Measurements from ENCODE around the gene BIN1. TPM values are rescaled to one million over a fixed set of nuclear protein-coding genes. Genes with fewer than 3 reads are reported as not detected.

BIN1 gene
- total and polyA plus RNA-seq, 7 donors: 615 to 1,667 (median 1,331) TPM

DNA sequence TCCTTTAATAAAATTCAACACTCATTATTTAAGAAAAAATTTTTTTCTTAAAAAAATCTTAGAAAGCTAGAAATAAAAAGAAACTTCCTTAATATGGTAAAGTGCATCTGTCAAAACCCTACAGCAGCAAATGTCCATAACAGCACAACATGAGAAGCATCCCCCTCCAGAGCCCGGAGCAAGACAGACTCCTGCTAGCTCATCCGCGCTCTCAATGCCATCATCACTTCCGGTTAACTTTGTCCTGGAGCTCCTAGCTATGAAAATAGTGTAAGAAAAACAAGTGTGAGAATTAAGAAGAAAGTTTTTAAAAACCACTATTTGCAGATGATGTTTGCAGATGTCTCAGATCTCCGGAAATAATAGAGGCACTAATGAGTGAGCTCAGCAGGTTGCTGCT lies 105.2 kb downstream of the BIN1 start:
- ATAC-seq: no peak
- TF ChIP-seq CTCF (IDR thresholded peaks at IDR 0.05): no peak

GRCh38 chr2:127000937-127001336 lies 106.0 kb downstream of the BIN1 start:
- Histone ChIP-seq H3K36me3 (ENCODE audit: insufficient read depth in 1 of 2, low read depth in 1 of 2) (no peaks in the 10 kb centered on the region), H3K27ac (no peak overlapping the region), H3K27me3 (ENCODE audit: insufficient read depth in 3 of 3, low read length in 2 of 3) (no peaks in the 10 kb centered on the region), H3K9me3 (no peaks in the 10 kb centered on the region), H3K4me1 (no peaks in the 10 kb centered on the region), H3K4me3 (no peak overlapping the region)
- no peak for TF ChIP-seq CTCF (IDR thresholded peaks at IDR 0.05)
- no peak for ATAC-seq
- 84 to 91% (median 85%) methylated on average over 5 of the region's 5 CpGs for WGBS, 3 donors
- intact Hi-C loops (cut with DNase I): no loop called here
- DNase-seq: no peak

More for the DNA sequence above, 105.2 kb downstream of the BIN1 start:
- H3K9me3 ChIP-seq: no peaks in the 10 kb centered on the region
- no peak overlapping the region for H3K27ac ChIP-seq
- DNase-seq: no peak
- no peaks in the 10 kb centered on the region for H3K4me1 ChIP-seq
- no peaks in the 10 kb centered on the region for H3K27me3 ChIP-seq (ENCODE audit: insufficient read depth in 3 of 3, low read length in 2 of 3)
- H3K36me3 ChIP-seq (ENCODE audit: insufficient read depth in 1 of 2, low read depth in 1 of 2): no peaks in the 10 kb centered on the region
- WGBS, 3 donors: 64 to 81% (median 66%) methylated on average over 5 of the region's 5 CpGs
- H3K4me3 ChIP-seq: no peak overlapping the region
- intact Hi-C loops (cut with DNase I): no loop called here

DNA sequence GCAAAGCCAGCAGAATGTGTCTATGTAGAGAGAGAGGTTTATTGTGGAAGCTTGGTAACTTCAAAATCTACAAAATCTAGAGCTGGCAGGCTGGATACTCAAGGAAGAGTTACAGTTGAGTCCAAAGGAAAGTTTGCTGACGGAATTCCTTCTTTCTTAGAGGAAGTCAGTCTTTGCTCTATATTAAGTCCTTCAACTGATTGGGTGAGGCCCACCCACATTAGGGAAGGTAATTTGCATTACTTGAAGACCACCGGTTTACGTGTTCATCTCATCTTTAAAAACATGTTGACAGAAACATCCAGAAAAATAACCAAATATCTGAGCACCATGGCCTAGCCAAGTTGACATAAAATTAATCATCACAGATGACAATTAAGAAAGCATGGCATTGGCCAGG lies 106.8 kb downstream of the BIN1 start:
- H3K36me3 ChIP-seq (ENCODE audit: insufficient read depth in 1 of 2, low read depth in 1 of 2): no peaks in the 10 kb centered on the region
- H3K9me3 ChIP-seq: no peaks in the 10 kb centered on the region
- TF ChIP-seq CTCF (IDR thresholded peaks at IDR 0.05): no peak
- H3K27ac ChIP-seq: no peak overlapping the region
- intact Hi-C loops (cut with DNase I): no loop called here
- 68 to 84% (median 83%) methylated on average over 3 of the region's 3 CpGs for WGBS, 3 donors
- no peaks in the 10 kb centered on the region for H3K27me3 ChIP-seq (ENCODE audit: insufficient read depth in 3 of 3, low read length in 2 of 3)
- H3K4me1 ChIP-seq: no peaks in the 10 kb centered on the region
- no peak for DNase-seq
- ATAC-seq: no peak
- no peak overlapping the region for H3K4me3 ChIP-seq

GRCh38 chr2:126999106-126999756 lies 107.7 kb downstream of the BIN1 start:
- intact Hi-C loops (cut with DNase I): no loop called here
- Histone ChIP-seq H3K27ac (no peak overlapping the region), H3K36me3 (ENCODE audit: insufficient read depth in 1 of 2, low read depth in 1 of 2) (no peaks in the 10 kb centered on the region), H3K4me1 (no peaks in the 10 kb centered on the region), H3K4me3 (no peak overlapping the region), H3K27me3 (ENCODE audit: insufficient read depth in 3 of 3, low read length in 2 of 3) (no peaks in the 10 kb centered on the region), H3K9me3 (no peaks in the 10 kb centered on the region)
- no peak for TF ChIP-seq CTCF (IDR thresholded peaks at IDR 0.05)
- ATAC-seq (no peak), DNase-seq (no peak)
- WGBS, 3 donors: 69 to 84% (median 79%) methylated on average over 5 of the region's 5 CpGs

- no peaks in the 10 kb centered on the region for H3K4me1 ChIP-seq
- intact Hi-C loops (cut with DNase I): no loop called here
- H3K9me3 ChIP-seq: no peaks in the 10 kb centered on the region
- H3K27ac ChIP-seq: no peak overlapping the region
- DNase-seq (no peak), ATAC-seq (no peak)
- H3K27me3 ChIP-seq (ENCODE audit: insufficient read depth in 3 of 3, low read length in 2 of 3): no peaks in the 10 kb centered on the region
- no peak for TF ChIP-seq CTCF (IDR thresholded peaks at IDR 0.05)
- H3K4me3 ChIP-seq: no peak overlapping the region
- no peaks in the 10 kb centered on the region for H3K36me3 ChIP-seq (ENCODE audit: insufficient read depth in 1 of 2, low read depth in 1 of 2)
Observed at GRCh38 chr2:126998486-126998885, 108.5 kb downstream of the BIN1 start.

Data from psoas muscle (tissue), 8 donors.